Measurements from ENCODE around the gene NLGN3.

Gene NLGN3

GRCh38 chrX:71214604-71215337, 70.1 kb downstream of the NLGN3 start:
- no peak for DNase-seq (ENCODE audit: low spot score)

- no peak for DNase-seq (ENCODE audit: low spot score)
Observed at GRCh38 chrX:71215338-71215912, 70.8 kb downstream of the NLGN3 start.

- DNase-seq (ENCODE audit: low spot score) = no peak
Observed at GRCh38 chrX:71216485-71216884, 71.8 kb downstream of the NLGN3 start.

DNA sequence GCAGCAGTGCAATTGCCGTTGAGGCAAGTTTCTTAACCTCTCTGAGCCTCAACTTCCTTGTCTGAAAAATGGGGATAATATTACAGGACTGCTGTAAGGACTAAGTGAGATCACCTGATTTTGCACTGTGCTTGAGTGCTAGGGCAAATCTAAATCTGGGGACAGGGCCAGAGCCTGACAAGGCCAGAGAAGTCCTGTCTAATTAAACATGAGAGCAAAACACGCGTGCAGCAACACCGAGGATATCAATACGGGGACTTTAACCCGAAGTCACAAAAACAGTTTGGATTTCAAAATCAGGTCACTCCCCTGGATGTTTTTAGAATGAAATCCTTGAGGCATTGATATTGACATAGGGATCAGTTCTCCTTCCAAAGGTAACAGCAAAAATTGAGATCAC, 72.7 kb downstream of the NLGN3 start:
- no peak for DNase-seq (ENCODE audit: low spot score)
